ENCODE measurements around the gene CFAP61.

Gene CFAP61

GRCh38 chr20:20366876-20367574 is 314.7 kb downstream of the CFAP61 start:
- H3K36me3 ChIP-seq (ENCODE audit: control insufficient read depth, insufficient read depth, low read length), result no peaks in the 10 kb centered on the region
- no peak overlapping the region for H3K27ac ChIP-seq (ENCODE audit: low read depth, low read length)
- H3K27me3 ChIP-seq (ENCODE audit: control insufficient read depth, insufficient read depth, low read length), result peaks cover 93% of the 10 kb centered on the region
- H3K9ac ChIP-seq (ENCODE audit: low read depth, low read length), result no peak overlapping the region; the same call in 1 of the 2 replicates
- no peaks in the 10 kb centered on the region for H3K9me3 ChIP-seq (ENCODE audit: control insufficient read depth, insufficient read depth, low read length)
- peak overlapping the region; percentile 36; the same call in 1 of the 2 replicates for H3K4me3 ChIP-seq (ENCODE audit: low read depth, low read length)
- H3K4me1 ChIP-seq (ENCODE audit: control insufficient read depth, insufficient read depth, low read length), result peaks cover 42% of the 10 kb centered on the region

DNA sequence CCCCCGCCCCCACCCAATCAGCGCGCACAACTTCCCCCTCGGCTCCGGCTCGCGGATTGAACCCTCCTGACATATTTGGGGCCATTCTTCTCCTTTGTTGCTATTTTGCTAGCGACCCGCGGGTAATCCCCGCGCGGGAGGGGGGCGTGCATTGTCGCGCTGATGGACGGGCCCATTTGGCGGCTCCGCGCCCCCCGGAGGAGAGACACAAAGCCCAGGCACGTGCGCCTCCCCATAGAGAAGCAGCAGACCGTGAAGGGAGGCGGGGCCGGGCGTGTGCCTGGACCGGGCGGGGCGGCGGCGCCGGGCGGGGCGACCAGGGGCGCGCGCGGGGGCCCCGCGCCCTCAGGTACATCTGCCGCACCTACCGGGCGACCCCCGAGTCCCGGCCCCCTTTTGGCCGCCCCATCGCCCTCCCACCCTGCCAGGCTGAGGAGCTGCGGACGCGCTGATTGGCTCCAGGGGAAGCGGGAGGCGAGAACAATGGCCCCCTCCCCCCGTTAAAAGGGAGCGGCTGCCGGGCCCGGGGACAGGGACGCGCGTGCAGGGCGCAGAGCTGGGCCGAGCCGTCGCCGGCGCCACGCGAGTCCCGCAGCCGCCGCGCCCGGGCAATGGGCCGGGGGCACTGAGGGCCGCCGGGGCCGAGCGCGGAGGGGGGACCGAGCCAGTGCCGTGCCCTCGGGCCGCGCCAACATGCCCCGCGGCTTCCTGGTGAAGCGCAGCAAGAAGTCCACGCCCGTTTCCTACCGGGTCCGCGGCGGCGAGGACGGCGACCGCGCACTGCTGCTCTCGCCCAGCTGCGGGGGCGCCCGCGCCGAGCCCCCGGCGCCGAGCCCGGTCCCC is 315.5 kb downstream of the CFAP61 start, which contains the start of gene INSM1:
Gene INSM1 (plus strand): TSS at position 530 of the 843 bp plus-strand sequence. CDS start 164 bp downstream, at position 694.
- Histone ChIP-seq H3K9ac (ENCODE audit: low read depth, low read length) (no peak within 1 kb of the TSS; the same call in 1 of the 2 replicates), H3K27me3 (ENCODE audit: control insufficient read depth, insufficient read depth, low read length) (peaks cover 93% of the 10 kb centered on the region), H3K27ac (ENCODE audit: low read depth, low read length) (no peak within 1 kb of the TSS)

GRCh38 chr20:20368418-20369249 is 316.3 kb downstream of the CFAP61 start:
- Histone ChIP-seq H3K27me3 (ENCODE audit: control insufficient read depth, insufficient read depth, low read length) (peaks cover 93% of the 10 kb centered on the region), H3K36me3 (ENCODE audit: control insufficient read depth, insufficient read depth, low read length) (no peaks in the 10 kb centered on the region), H3K4me1 (ENCODE audit: control insufficient read depth, insufficient read depth, low read length) (peaks cover 49% of the 10 kb centered on the region), H3K9ac (ENCODE audit: low read depth, low read length) (no peak overlapping the region), H3K9me3 (ENCODE audit: control insufficient read depth, insufficient read depth, low read length) (no peaks in the 10 kb centered on the region), H3K4me3 (ENCODE audit: low read depth, low read length) (peak overlapping the region; percentile 61; the same call in 1 of the 2 replicates), H3K27ac (ENCODE audit: low read depth, low read length) (no peak overlapping the region)

More for the DNA sequence above, 315.5 kb downstream of the CFAP61 start, which contains the start of gene INSM1:
- Histone ChIP-seq H3K9me3 (ENCODE audit: control insufficient read depth, insufficient read depth, low read length) (no peaks in the 10 kb centered on the region), H3K4me3 (ENCODE audit: low read depth, low read length) (peak within 1 kb of the TSS; percentile 61; the same call in 1 of the 2 replicates), H3K36me3 (ENCODE audit: control insufficient read depth, insufficient read depth, low read length) (no peaks in the 10 kb centered on the region), H3K4me1 (ENCODE audit: control insufficient read depth, insufficient read depth, low read length) (peaks cover 44% of the 10 kb centered on the region)

DNA sequence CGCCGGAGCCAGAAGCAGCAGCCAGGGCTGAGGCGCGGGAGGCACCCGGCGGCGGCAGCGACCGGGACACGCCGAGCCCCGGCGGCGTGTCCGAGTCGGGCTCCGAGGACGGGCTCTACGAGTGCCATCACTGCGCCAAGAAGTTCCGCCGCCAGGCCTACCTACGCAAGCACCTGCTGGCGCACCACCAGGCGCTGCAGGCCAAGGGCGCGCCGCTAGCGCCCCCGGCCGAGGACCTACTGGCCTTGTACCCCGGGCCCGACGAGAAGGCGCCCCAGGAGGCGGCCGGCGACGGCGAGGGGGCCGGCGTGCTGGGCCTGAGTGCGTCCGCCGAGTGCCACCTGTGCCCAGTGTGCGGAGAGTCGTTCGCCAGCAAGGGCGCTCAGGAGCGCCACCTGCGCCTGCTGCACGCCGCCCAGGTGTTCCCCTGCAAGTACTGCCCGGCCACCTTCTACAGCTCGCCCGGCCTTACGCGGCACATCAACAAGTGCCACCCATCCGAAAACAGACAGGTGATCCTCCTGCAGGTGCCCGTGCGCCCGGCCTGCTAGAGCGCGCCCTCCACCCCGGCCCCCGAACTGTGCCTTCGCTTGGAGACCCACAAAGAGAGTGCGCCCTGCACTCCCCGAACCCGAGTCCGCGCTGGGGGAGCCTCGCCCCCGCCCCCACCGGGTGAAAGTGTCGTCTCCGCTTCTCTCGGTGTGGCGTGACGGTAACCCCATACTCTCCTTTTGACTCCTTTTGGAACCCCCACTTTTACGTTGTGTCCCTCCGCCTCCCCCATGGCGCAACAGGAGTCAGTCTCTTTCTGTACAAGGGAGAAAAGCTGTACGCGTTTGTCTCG is 317.1 kb downstream of the CFAP61 start:
- peak overlapping the region; percentile 61 for H3K4me3 ChIP-seq (ENCODE audit: low read depth, low read length)
- H3K27ac ChIP-seq (ENCODE audit: low read depth, low read length), result no peak overlapping the region

GRCh38 chr20:20370094-20370575 is 317.8 kb downstream of the CFAP61 start:
- H3K4me3 ChIP-seq (ENCODE audit: low read depth, low read length), result peak overlapping the region; percentile 61
- H3K9ac ChIP-seq (ENCODE audit: low read depth, low read length), result no peak overlapping the region
- no peaks in the 10 kb centered on the region for H3K9me3 ChIP-seq (ENCODE audit: control insufficient read depth, insufficient read depth, low read length)
- no peak overlapping the region for H3K27ac ChIP-seq (ENCODE audit: low read depth, low read length)
- H3K36me3 ChIP-seq (ENCODE audit: control insufficient read depth, insufficient read depth, low read length), result no peaks in the 10 kb centered on the region
- peaks cover 93% of the 10 kb centered on the region for H3K27me3 ChIP-seq (ENCODE audit: control insufficient read depth, insufficient read depth, low read length)
- H3K4me1 ChIP-seq (ENCODE audit: control insufficient read depth, insufficient read depth, low read length), result peaks cover 46% of the 10 kb centered on the region

More for the DNA sequence above, 317.1 kb downstream of the CFAP61 start:
- Histone ChIP-seq H3K36me3 (ENCODE audit: control insufficient read depth, insufficient read depth, low read length) (no peaks in the 10 kb centered on the region), H3K27me3 (ENCODE audit: control insufficient read depth, insufficient read depth, low read length) (peaks cover 93% of the 10 kb centered on the region), H3K9me3 (ENCODE audit: control insufficient read depth, insufficient read depth, low read length) (no peaks in the 10 kb centered on the region), H3K9ac (ENCODE audit: low read depth, low read length) (no peak overlapping the region), H3K4me1 (ENCODE audit: control insufficient read depth, insufficient read depth, low read length) (peaks cover 49% of the 10 kb centered on the region)

DNA sequence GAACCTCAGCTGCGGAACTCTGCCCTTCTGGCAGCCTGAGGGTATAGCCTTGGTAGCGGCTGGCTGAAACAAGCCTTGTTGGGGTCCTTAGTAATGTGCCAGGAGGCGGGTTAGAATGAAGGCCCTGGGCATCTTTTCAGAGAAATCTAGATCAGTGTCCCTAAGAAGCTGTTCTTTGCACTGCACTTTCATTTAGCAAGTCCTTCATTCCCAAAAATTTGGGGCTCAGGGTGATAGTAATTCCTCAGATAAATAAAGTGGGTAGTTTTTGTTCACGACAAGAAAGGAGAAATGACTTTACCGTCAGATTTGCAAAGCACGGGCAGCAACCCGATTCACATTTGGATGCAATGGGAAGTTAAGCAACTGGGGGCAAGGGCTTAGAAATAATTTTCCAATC is 318.8 kb downstream of the CFAP61 start:
- Histone ChIP-seq H3K4me3 (ENCODE audit: low read depth, low read length) (peak overlapping the region; percentile 61), H3K9ac (ENCODE audit: low read depth, low read length) (no peak overlapping the region), H3K27me3 (ENCODE audit: control insufficient read depth, insufficient read depth, low read length) (peaks cover 90% of the 10 kb centered on the region), H3K9me3 (ENCODE audit: control insufficient read depth, insufficient read depth, low read length) (no peaks in the 10 kb centered on the region), H3K27ac (ENCODE audit: low read depth, low read length) (peak overlapping the region; percentile 65), H3K36me3 (ENCODE audit: control insufficient read depth, insufficient read depth, low read length) (no peaks in the 10 kb centered on the region), H3K4me1 (ENCODE audit: control insufficient read depth, insufficient read depth, low read length) (peaks cover 37% of the 10 kb centered on the region)

GRCh38 chr20:20371681-20372080 is 319.3 kb downstream of the CFAP61 start:
- no peaks in the 10 kb centered on the region for H3K36me3 ChIP-seq (ENCODE audit: control insufficient read depth, insufficient read depth, low read length)
- H3K27me3 ChIP-seq (ENCODE audit: control insufficient read depth, insufficient read depth, low read length), result peaks cover 85% of the 10 kb centered on the region
- peak overlapping the region; percentile 65 for H3K27ac ChIP-seq (ENCODE audit: low read depth, low read length)

GRCh38 chr20:20373091-20373571 is 320.8 kb downstream of the CFAP61 start:
- Histone ChIP-seq H3K36me3 (ENCODE audit: control insufficient read depth, insufficient read depth, low read length) (no peaks in the 10 kb centered on the region), H3K4me3 (ENCODE audit: low read depth, low read length) (no peak overlapping the region), H3K27me3 (ENCODE audit: control insufficient read depth, insufficient read depth, low read length) (peaks cover 74% of the 10 kb centered on the region), H3K27ac (ENCODE audit: low read depth, low read length) (no peak overlapping the region), H3K9ac (ENCODE audit: low read depth, low read length) (no peak overlapping the region), H3K4me1 (ENCODE audit: control insufficient read depth, insufficient read depth, low read length) (peaks cover 34% of the 10 kb centered on the region), H3K9me3 (ENCODE audit: control insufficient read depth, insufficient read depth, low read length) (no peaks in the 10 kb centered on the region)

More at GRCh38 chr20:20371681-20372080, 319.3 kb downstream of the CFAP61 start:
- H3K4me1 ChIP-seq (ENCODE audit: control insufficient read depth, insufficient read depth, low read length), result peaks cover 34% of the 10 kb centered on the region
- H3K9me3 ChIP-seq (ENCODE audit: control insufficient read depth, insufficient read depth, low read length), result no peaks in the 10 kb centered on the region
- peak overlapping the region; percentile 45; the same call in 1 of the 2 replicates for H3K9ac ChIP-seq (ENCODE audit: low read depth, low read length)
- H3K4me3 ChIP-seq (ENCODE audit: low read depth, low read length), result peak overlapping the region; percentile 61

DNA sequence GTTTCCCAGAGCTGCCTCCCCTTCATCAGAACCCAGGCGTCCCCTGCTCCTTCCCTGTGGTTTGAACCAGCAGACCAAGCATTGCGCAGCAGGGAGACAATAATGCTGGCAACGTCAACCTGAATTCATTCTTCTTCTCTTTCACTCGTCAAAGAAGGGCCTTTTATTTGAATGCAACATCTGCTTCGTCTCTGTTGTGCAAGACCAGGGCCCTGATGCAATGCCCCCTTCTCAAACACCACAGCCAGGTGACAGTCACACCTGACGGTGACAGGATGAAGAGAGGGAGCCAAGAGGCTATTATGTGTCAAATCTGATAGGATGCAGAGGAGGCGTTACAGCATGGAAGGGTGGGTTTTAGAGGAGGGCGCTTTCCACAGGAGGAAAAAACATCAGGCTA is 323.5 kb downstream of the CFAP61 start:
- H3K4me3 ChIP-seq (ENCODE audit: low read depth, low read length), result no peak overlapping the region

More for the DNA sequence above, 323.5 kb downstream of the CFAP61 start:
- Histone ChIP-seq H3K36me3 (ENCODE audit: control insufficient read depth, insufficient read depth, low read length) (no peaks in the 10 kb centered on the region), H3K27ac (ENCODE audit: low read depth, low read length) (no peak overlapping the region), H3K9me3 (ENCODE audit: control insufficient read depth, insufficient read depth, low read length) (0 out of 2 replicates have a peak, but pooled peaks cover 4% of the 10 kb centered on the region), H3K27me3 (ENCODE audit: control insufficient read depth, insufficient read depth, low read length) (peaks cover 47% of the 10 kb centered on the region), H3K4me1 (ENCODE audit: control insufficient read depth, insufficient read depth, low read length) (peaks cover 24% of the 10 kb centered on the region), H3K9ac (ENCODE audit: low read depth, low read length) (no peak overlapping the region)

All from HUES48 (cell line).